Activated B cell treated with CpG ODN at 0.5 μM for 24 hours (primary cell): Measurements from ENCODE around the gene MEX3A. TPM values are rescaled to one million over a fixed set of nuclear protein-coding genes. Genes with fewer than 3 reads are reported as not detected.
A peak's percentile ranks its signal among the peaks of the same experiment; 100 is the strongest.
"Not testable (repeated sequence)": the region's sequence is repeated elsewhere in the genome, so short reads cannot be mapped to it uniquely, and the experiment has no call there.

Experiments
- ATAC-seq: fragments of 200-7000 bp; cut with Tn5 transposase; one replicate; pipeline ENCODE4 v1.10.0; 2021; ENCODE audit warnings: low read depth, mild to moderate bottlenecking, moderate library complexity
- CTCF ChIA-PET: fragments of 350-600 bp; sonication (Branson Sonifier 250); formaldehyde crosslinking; loops from one replicate; lab custom pipeline; 2021; ENCODE audit warnings: antibody characterized with exemption; lab: Charles Lee
- POLR2A ChIA-PET: fragments of 350-600 bp; sonication (Branson Sonifier 250); formaldehyde crosslinking; loops from one replicate; lab custom pipeline; 2021; ENCODE audit warnings: antibody characterized with exemption; lab: Charles Lee
- DNase-seq: peaks from one replicate; pipeline ENCODE4 v3.0.0; 2022
- H3K27ac Mint-ChIP-seq: one replicate; pipeline ENCODE4 v1.8.0; 2020; ENCODE audit warnings: mixed read lengths
- H3K27me3 Mint-ChIP-seq: one replicate; pipeline ENCODE4 v1.8.0; 2021; ENCODE audit warnings: mixed read lengths
- H3K36me3 Mint-ChIP-seq: one replicate; pipeline ENCODE4 v1.8.0; 2021; ENCODE audit warnings: low read depth, mixed read lengths
- H3K4me1 Mint-ChIP-seq: one replicate; pipeline ENCODE4 v1.8.0; 2021; ENCODE audit warnings: mixed read lengths
- H3K4me3 Mint-ChIP-seq: one replicate; pipeline ENCODE4 v1.8.0; 2020; ENCODE audit warnings: mild to moderate bottlenecking, mixed read lengths
- H3K9me3 Mint-ChIP-seq: one replicate; pipeline ENCODE4 v1.8.0; 2020; ENCODE audit warnings: mixed read lengths
- CTCF ChIP-seq: fragments of 200-600 bp; IDR thresholded peaks from one replicate; pipeline ENCODE4 v1.8.0; 2022; ENCODE audit warnings: antibody characterized with exemption, mild to moderate bottlenecking
- intact Hi-C: fragments of 100-400 bp; cut with micrococcal nuclease; formaldehyde crosslinking; loops from one replicate; pipeline ENCODE4 v1.15.1; 2024
- total RNA-seq: library from RNA; stranded (reverse); gene quantifications from 2 replicates; pipeline ENCODE4 v1.2.3, GENCODE V29; 2022

The MEX3A gene
- total RNA-seq, 1 donor from 2014 or later, result 0.47 TPM

- no peak for DNase-seq
- Mint-ChIP-seq H3K27ac (no peak overlapping the region), H3K9me3 (no peaks in the 10 kb centered on the region), H3K4me3 (no peak overlapping the region), H3K27me3 (no peaks in the 10 kb centered on the region), H3K36me3 (no peaks in the 10 kb centered on the region), H3K4me1 (peaks cover 41% of the 10 kb centered on the region)
- POLR2A ChIA-PET, result interaction anchor here (0.6 to 7.2 kb wide), 6 partner anchors 10 to 131 kb away, joined by 3 to 154 read pairs (median 4); partner anchors contain the start of gene PMF1
- TF ChIP-seq CTCF, result no peak
- intact Hi-C loops, result no loop called here
- CTCF ChIA-PET, result interaction anchor here (0.6 to 12.0 kb wide), 7 partner anchors 12 to 97 kb away, joined by 3 to 422 read pairs (median 4); partner anchors contain the start of gene LMNA
- ATAC-seq, result no peak
Observed at GRCh38 chr1:156128308-156128653, 46.0 kb upstream of the MEX3A start.

GRCh38 chr1:156126630-156127534, 44.6 kb upstream of the MEX3A start:
- H3K27me3 Mint-ChIP-seq, result peaks cover 4% of the 10 kb centered on the region
- DNase-seq, result peak; percentile 64

GRCh38 chr1:156126043-156126629, 43.9 kb upstream of the MEX3A start:
- H3K27me3 Mint-ChIP-seq, result peaks cover 4% of the 10 kb centered on the region
- peak overlapping the region; percentile 44 for H3K27ac Mint-ChIP-seq
- no peaks in the 10 kb centered on the region for H3K36me3 Mint-ChIP-seq
- peak; percentile 33 for ATAC-seq
- POLR2A ChIA-PET, result interaction anchor here (0.6 to 7.2 kb wide), 9 partner anchors 9 to 87 kb away, joined by 3 to 154 read pairs (median 6); partner anchors contain the start of genes LMNA and PMF1
- peaks cover 44% of the 10 kb centered on the region for H3K4me1 Mint-ChIP-seq
- H3K4me3 Mint-ChIP-seq, result peak overlapping the region; percentile 7
- no peaks in the 10 kb centered on the region for H3K9me3 Mint-ChIP-seq
- TF ChIP-seq CTCF, result no peak
- CTCF ChIA-PET, result interaction anchor here (1.2 to 12.0 kb wide), 2 partner anchors 31 to 99 kb away, joined by 3 to 422 read pairs; no protein-coding TSS in a partner anchor
- intact Hi-C loops, result no loop called here
- peak; percentile 61 for DNase-seq

More at GRCh38 chr1:156126630-156127534, 44.6 kb upstream of the MEX3A start:
- peak; percentile 73 for ATAC-seq
- H3K9me3 Mint-ChIP-seq, result no peaks in the 10 kb centered on the region
- peak overlapping the region; percentile 44 for H3K27ac Mint-ChIP-seq
- POLR2A ChIA-PET, result interaction anchor here (0.6 to 7.2 kb wide), 13 partner anchors 10 to 401 kb away, joined by 3 to 154 read pairs (median 4); partner anchors contain the start of genes LMNA and PMF1
- H3K4me1 Mint-ChIP-seq, result peaks cover 44% of the 10 kb centered on the region
- TF ChIP-seq CTCF, result no peak
- peak overlapping the region; percentile 17 for H3K4me3 Mint-ChIP-seq
- CTCF ChIA-PET, result interaction anchor here (0.7 to 12.0 kb wide), 3 partner anchors 32 to 129 kb away, joined by 3 to 422 read pairs (median 3); no protein-coding TSS in a partner anchor
- intact Hi-C loops, result loop anchor here (1.0 kb wide), 3 partner anchors 13 to 30 kb away; partner anchors contain the start of gene LMNA
- H3K36me3 Mint-ChIP-seq, result no peaks in the 10 kb centered on the region

- H3K4me1 Mint-ChIP-seq, result peaks cover 44% of the 10 kb centered on the region
- H3K27me3 Mint-ChIP-seq, H3K36me3 Mint-ChIP-seq, ATAC-seq, DNase-seq, intact Hi-C loops, H3K27ac Mint-ChIP-seq, H3K9me3 Mint-ChIP-seq, H3K4me3 Mint-ChIP-seq: not testable (repeated sequence)
- ChIA-PET POLR2A (interaction anchor here (1.5 to 7.2 kb wide), 4 partner anchors 11 to 28 kb away, joined by 3 to 154 read pairs (median 18); partner anchors contain the start of gene LMNA), CTCF (interaction anchor here (0.6 to 12.0 kb wide), 2 partner anchors 31 to 38 kb away, joined by 3 to 422 read pairs; no protein-coding TSS in a partner anchor)
Observed at GRCh38 chr1:156125544-156125943, 43.3 kb upstream of the MEX3A start.
